GM18868 (cell line): Measurements from ENCODE around the gene HS2ST1.

Experiments
- ATAC-seq: cut with Tn5 transposase; IDR thresholded peaks from one replicate; pipeline ENCODE4 v1.9.1; 2021; ENCODE audit warnings: mild to moderate bottlenecking, moderate library complexity; ENCODE audit not compliant: unreplicated experiment

The HS2ST1 gene

DNA sequence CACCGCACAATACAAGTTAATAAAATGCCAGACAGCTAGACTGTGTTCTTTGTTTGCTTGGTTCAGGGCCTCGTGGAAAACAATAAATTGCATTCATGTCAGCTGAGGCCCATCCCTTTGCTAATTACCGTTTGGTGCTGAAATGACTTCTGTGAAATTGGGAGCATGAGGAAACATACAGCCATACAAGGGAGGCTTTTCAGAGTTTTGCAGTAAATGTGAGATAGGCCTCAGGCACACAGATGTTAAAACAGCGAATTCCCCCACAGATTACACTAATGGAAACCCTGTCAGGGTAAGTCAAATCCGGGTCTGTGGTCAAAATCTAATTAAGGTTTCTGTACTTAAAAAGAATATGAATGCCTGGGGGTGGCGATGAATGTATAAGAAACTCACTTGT is 240.7 kb downstream of the HS2ST1 start:
- no peak for ATAC-seq

DNA sequence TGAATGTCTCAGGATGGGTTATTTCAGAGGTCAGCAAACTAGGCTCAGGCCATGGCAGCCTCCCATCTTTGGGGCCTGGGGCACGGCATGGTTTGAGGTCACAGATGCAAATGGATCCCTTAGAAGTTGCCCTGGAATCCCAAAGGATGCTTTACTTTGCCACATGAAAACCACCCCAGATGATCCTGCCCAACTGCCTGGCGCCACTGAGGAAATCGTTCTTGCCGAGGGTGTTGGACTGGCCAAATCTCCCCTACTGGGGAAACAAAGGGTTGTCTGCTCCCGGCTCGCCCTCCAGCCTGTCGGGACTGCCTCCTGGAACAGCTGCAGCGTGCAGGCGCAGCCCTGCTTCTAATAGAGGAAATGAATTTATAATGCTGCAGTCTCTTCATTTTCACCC is 241.2 kb downstream of the HS2ST1 start:
- no peak for ATAC-seq

DNA sequence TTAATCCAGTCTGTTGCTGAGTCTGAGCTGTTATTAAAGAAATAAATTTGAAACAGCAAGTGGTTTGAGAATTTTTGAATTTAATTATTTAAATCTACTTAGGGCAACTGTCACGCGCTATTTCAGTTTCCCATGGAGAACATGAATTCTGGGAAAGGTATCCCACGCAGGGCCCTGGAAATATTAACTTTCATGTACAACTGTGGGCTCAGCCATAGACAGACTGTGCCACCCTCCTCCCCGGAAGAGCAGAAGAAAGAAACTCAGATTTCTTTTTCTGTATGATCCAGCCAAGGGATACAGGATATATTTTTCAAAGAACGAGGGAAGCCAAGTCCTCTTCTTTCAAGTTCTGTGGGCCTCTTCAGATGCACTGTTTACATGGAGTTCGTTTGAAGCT is 241.7 kb downstream of the HS2ST1 start:
- ATAC-seq = no peak

DNA sequence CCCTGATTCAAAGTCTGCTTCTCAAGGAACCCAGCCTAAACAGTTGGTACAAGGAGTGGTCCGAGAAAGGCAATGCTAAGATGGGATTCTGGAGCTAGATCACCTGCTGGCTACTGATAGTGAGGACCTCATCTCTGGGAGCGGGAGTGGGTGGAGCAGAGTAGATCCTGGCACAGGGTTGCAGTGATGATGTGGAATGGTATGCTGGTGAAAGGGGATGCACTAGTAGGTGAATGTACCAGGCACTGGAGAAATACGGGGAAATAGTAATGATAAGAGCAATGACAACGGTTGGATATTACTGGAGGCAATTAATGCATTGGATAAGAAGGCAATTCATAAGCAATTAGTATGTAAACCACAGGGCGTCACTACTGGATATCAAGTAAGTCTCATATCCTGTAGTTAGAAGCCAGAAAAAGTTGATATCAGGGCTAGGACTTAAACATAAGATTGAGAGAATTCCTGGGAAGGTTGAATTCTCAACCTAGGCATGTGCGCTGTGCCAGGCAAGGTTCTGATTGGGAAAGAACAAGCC is 245.0 kb downstream of the HS2ST1 start:
- ATAC-seq = no peak
